Inferior parietal cortex (tissue), 1 donor: ENCODE results near the gene EXOC3.
"Not testable (repeated sequence)": the region's sequence is repeated elsewhere in the genome, so short reads cannot be mapped to it uniquely, and the experiment has no call there.

ENCODE experiments used
- DNase-seq: peaks from one replicate; pipeline ENCODE4 v3.0.0-alpha.2; 2016; ENCODE audit errors: extremely low spot score

The EXOC3 gene

DNA sequence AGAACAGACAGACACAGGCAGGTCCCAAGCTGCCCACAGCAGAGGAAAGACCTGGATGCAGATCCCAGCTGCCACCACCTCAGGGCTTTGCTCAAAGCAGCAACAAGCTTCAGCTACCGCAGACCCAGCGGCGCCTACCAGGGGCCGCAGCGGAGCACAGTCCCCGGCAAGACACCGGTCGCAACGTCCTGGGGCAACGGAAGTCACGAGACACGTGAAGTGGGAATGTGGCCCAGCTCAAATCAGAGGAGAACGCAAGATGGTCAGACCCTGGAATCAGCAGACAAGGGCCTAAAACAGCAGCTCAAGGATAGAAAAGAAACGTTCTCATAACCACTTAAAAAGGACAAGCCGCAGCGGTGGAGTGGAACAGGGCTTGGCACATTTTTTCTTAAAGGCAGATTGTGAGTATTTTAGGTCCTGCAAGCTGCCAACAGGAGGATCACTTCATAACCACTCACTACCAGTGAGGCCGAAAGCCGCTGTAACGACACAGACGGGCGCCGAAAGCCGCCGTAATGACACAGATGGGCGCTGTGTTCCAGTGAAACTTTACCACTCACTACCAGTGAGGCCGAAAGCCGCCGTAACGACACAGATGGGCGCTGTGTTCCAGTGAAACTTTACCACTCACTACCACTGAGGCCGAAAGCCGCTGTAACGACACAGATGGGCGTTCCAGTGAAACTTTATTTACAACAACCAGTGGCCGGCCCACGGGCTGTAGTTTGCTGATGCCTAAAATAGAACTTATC lies 59.5 kb downstream of the EXOC3 start:
- no peak for DNase-seq

DNA sequence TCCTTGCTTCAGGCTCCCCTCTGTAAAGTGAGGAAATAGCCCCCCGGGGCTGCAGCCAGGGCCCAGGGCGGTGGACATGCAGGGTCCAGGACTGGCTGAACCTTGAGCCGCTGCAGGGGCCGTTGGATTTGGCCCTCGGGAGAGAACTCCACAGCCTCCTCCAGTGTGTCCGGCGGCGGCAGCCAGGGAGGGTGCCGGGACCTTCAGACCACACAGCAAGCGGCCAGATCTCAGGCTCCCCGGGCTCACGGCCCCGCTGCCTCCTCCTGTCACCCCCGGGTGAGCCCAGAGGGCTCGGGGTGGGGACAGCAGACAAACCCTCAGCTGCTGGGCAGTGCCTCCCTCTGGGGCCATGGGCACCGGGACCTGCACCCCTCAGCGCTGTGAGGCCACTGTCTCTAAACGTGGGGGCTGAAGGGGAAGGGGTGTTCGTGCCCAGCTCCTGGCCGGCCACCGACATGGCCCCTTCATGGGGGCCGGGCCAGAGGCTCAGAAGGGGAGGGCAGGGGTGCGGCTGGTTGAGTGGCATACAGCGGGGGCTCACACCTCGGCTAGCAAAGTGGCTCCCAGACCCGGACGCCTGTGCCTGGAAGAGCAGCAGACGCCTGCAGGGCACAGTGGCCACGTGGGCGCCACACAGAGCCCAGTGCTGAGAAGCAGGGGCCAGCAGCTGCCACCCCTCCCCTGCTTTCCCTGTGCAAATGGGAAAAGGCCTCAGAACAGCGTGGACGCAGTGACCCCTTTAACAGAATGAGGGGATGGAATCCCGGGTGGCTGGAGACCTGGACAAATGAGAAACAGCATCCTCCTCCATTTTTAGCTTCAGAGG lies 61.6 kb downstream of the EXOC3 start:
- no peak for DNase-seq

DNA sequence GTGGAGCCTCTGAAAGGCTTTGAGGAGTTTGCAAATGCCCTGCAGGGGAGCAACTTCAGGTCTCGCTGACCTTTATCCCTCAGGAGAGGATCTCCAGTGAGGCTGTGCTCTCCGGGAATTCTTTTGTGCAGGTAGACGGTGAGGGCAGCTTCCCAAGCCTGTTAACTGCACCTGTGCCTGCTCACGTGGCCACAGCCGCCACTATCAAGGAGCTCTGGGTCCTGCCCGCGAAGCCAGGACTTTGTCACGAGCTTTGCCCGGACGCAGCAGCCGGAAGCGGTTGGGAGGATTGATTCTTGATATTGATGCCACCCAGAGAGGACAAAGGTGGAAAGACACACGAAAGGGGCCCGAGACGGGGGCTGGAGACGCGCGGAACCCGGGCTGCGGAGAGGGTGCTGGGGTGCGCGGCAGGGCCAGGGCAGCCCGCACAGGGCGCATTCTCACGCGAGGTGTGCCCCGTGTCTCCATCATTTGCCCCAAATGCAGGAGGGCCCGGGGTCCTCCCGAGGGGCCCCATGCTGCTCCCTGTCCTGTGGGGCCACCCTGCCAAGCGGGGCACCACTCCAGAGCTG lies 63.1 kb downstream of the EXOC3 start:
- DNase-seq, result no peak

- DNase-seq, result not testable (repeated sequence)
Measured at GRCh38 chr5:507986-508575, 65.1 kb downstream of the EXOC3 start.

DNA sequence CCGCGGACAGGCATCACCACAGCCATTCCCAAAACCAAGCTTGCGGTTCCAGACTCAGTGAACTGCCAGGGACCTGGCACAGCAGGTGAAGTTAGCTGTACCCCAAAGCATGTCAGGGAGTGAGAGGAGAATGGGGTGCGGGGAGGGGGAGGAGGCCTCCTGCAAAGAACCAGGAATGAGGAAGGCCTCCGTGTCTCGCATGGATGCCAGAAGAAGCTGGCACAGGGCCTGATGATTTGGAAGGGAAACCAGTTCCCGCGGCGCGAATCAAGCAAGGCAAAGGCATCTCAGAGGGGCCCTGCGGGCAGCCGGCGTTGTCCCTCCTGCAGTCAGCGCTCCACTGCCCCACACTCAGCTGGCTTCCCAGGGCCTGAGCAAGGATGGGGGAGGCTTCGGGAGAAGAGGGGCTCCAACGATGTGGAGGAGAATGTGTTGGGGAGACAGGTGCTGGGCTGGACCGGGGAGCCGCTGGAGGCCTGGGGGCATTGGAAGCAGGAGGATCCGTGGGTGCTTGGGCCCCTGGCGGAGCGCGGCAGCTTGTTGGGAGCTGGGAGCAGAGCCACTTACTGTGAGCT lies 66.7 kb downstream of the EXOC3 start:
- no peak for DNase-seq

DNA sequence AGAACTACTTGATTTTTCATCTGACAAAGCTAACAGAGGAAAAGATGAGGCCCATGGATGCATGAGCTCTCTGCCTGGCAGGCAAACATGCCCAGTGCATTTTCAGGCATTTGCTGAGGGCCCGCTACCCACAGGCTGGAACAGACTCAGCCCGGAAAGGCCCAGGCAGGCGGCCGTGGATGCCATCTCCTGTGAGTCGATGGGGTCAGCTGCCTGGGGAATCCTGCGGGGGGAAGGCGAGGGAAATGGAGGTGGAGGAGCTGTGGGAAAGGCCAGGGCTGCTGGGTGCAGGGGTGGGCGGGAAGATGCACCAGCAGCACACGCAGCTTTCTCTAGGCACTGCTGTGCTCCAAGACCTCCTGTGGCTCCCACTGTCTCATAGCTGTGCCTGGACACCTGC lies 67.5 kb downstream of the EXOC3 start:
- no peak for DNase-seq

DNA sequence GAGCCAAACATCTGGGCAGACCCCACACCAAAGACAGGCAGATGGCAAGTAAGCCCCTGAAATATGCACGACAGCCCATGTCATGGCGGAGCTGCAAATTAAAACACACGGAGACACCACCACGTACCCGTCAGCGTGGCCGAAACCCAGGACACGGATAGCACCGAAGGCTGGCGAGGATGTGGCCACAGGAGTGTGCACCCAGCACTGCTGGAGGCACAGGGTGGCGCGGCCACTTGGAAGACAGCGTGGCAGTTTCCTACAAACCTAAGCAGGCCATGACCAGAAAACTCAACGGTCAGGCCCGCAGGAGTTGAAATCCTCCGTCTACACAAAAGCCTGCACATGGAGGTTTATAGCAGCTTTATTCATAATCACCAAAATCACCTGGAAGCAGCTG lies 68.5 kb downstream of the EXOC3 start:
- DNase-seq, result no peak

DNA sequence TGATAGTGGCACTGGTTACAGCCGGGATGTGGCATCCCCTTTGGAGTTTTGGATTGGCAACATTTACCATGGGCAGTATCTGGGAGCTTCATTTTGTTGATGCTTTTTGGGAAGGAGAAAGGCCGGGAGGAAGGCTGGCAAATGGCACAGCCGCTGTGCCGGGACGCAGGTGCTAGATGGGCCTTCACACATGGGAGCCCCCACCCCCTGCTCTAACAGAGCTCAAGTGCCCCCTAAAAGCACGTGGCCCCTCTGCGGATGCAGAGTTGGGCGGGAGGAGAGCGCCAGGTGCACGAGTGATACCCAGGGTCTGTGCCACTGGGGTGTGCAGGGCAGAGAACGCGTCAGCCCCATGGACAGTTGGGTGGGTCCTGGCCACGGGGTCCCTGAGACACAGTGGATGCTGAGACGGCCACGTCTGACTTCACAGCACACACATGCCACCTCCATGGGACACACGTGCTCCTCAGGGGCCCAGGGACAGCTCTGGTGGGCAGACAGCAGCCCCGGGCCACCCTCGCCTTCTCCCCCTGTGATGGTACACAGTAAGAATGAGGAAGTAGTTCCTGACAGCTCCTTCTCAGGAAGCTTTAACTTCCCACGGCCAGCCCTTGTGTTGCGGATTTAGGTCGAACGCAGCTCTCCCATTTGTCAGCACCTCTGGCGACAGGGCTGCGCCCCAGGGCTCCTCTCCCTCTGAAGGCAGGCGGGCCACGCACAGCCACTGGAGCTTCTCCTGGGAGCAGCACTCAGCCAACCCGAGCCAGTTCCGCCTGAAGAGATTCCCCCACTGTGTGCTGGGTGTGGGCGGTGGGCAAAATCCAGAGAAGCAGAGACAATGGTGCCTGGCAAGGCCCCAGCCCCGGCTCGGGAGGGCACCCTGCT lies 70.5 kb downstream of the EXOC3 start:
- DNase-seq, result no peak

GRCh38 chr5:514101-514485 lies 71.1 kb downstream of the EXOC3 start:
- no peak for DNase-seq

- no peak for DNase-seq
Measured at GRCh38 chr5:514673-515072, 71.7 kb downstream of the EXOC3 start.

DNA sequence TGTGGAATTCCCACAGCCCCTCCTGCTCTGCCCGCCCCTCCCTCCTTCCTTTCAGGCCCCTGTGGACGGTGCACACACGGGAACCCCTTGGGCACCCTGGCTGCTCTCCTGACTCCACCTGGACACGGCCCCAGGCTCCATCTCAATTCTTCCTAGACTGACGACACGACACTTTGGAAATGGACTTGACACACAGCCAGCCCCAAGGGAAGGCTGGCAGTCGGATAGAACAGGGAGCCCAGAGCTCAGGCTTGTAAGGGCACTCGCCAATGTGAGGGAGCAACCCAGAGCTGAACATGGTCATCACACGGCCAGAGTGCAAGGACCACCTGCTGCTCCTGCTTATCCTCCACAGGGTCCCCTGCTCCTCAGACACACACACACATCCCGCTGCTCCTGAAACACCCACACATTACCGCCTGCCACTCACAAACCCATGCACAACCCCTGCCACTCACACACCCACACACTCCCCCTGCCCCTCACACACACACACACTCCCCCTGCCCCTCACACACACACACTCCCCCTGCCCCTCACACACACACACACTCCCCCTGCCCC lies 72.4 kb downstream of the EXOC3 start:
- DNase-seq, result no peak

GRCh38 chr5:516338-516925 lies 73.5 kb downstream of the EXOC3 start:
- no peak for DNase-seq
